ENCODE measurements around the gene TASP1.

DNA sequence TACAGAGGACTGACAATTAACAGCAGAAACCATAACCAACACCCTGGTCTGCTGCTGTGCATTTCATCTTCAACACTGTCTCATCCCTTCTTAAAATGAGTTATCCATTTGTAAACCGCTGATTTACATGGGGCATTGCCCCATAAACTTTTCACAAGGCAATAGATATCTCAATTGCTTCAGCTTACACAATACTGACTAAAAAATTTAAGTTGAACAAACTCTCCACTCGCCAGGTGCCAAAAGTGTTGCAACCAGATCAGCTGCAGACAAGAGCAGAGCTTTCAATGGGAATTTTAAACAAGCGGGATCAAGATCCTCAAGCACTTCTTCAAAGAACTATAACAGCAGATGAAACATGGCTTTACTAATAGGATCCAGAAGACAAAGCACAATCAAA is 183.0 kb downstream of the TASP1 start:
- TF ChIP-seq CREM (IDR thresholded peaks at IDR 0.05; ENCODE audit: low read depth) (no peak), CEBPB (IDR thresholded peaks at IDR 0.05; ENCODE audit: borderline replicate concordance in 1 of 2, low read depth in 2 of 2, low read length in 2 of 2) (no peak), RAD21 (IDR thresholded peaks at IDR 0.05; ENCODE audit: insufficient read depth, low read depth, low read length) (no peak), ESRRA (IDR thresholded peaks at IDR 0.05; ENCODE audit: low read length) (no peak), CTCF (IDR thresholded peaks at IDR 0.05 in 2 of 3, conservative IDR thresholded peaks at IDR 0.05 in 1 of 3; ENCODE audit: control insufficient read depth in 2 of 3, extremely low read depth in 1 of 3, insufficient read depth in 1 of 3, low read depth in 3 of 3, low read length in 3 of 3) (no peak), RAD51 (IDR thresholded peaks at IDR 0.05) (no peak), TCF12 (IDR thresholded peaks at IDR 0.05; ENCODE audit: low read depth, low read length) (no peak), EZH2 (IDR thresholded peaks at IDR 0.05; ENCODE audit: borderline replicate concordance, control insufficient read depth, low read depth, low read length) (no peak)
- TF ChIP-seq, protein P1, sequence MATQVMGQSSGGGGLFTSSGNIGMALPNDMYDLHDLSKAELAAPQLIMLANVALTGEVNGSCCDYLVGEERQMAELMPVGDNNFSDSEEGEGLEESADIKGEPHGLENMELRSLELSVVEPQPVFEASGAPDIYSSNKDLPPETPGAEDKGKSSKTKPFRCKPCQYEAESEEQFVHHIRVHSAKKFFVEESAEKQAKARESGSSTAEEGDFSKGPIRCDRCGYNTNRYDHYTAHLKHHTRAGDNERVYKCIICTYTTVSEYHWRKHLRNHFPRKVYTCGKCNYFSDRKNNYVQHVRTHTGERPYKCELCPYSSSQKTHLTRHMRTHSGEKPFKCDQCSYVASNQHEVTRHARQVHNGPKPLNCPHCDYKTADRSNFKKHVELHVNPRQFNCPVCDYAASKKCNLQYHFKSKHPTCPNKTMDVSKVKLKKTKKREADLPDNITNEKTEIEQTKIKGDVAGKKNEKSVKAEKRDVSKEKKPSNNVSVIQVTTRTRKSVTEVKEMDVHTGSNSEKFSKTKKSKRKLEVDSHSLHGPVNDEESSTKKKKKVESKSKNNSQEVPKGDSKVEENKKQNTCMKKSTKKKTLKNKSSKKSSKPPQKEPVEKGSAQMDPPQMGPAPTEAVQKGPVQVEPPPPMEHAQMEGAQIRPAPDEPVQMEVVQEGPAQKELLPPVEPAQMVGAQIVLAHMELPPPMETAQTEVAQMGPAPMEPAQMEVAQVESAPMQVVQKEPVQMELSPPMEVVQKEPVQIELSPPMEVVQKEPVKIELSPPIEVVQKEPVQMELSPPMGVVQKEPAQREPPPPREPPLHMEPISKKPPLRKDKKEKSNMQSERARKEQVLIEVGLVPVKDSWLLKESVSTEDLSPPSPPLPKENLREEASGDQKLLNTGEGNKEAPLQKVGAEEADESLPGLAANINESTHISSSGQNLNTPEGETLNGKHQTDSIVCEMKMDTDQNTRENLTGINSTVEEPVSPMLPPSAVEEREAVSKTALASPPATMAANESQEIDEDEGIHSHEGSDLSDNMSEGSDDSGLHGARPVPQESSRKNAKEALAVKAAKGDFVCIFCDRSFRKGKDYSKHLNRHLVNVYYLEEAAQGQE (IDR thresholded peaks at IDR 0.05; ENCODE audit: low read depth, low read length) = no peak
- TF ChIP-seq, protein P2, sequence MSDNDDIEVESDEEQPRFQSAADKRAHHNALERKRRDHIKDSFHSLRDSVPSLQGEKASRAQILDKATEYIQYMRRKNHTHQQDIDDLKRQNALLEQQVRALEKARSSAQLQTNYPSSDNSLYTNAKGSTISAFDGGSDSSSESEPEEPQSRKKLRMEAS (IDR thresholded peaks at IDR 0.05; ENCODE audit: low read depth, low read length) = no peak

All from GM12878 (cell line).